ENCODE data around the gene CAMKK2.

GRCh38 chr12:121333747-121334146, 37.2 kb upstream of the CAMKK2 start:
- no peak for TF ChIP-seq CTCF (IDR thresholded peaks at IDR 0.05; ENCODE audit: low read depth, low read length)
- TF ChIP-seq MYC (IDR thresholded peaks at IDR 0.05; ENCODE audit: low read depth, low read length): no peak
- TF ChIP-seq POLR2A (IDR thresholded peaks at IDR 0.05; ENCODE audit: extremely low read depth, insufficient read length): no peak
- no peak for TF ChIP-seq MAX (IDR thresholded peaks at IDR 0.05; ENCODE audit: low read depth, low read length)

Measured in NB4 (cell line).